GM19025 (cell line): Measurements from ENCODE around the gene HECTD1.
"Not testable (repeated sequence)": the region's sequence is repeated elsewhere in the genome, so short reads cannot be mapped to it uniquely, and the experiment has no call there.

ENCODE experiments used
- ATAC-seq: cut with Tn5 transposase; IDR thresholded peaks from one replicate; pipeline ENCODE4 v1.9.1; 2021; ENCODE audit warnings: mild to moderate bottlenecking, low read depth, moderate library complexity; ENCODE audit not compliant: unreplicated experiment

Gene HECTD1

DNA sequence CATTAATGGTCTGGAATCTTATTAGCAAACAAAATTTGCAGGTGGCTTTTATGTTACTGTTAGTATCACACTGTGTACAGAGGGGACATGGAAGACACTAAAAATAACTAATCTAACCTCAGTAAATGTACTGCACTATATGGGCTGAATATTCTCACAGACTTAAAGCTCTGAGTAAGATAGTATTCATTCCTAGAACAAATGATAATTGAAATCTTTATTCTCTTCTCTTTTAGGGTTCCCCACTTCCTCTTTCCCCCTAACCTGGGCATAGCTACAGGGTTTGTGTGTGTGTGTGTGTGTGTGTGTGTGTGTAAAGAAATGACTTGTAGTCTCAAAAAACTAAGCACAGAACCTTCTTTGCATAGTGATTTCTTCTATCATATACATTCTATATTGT lies 21.4 kb upstream of the HECTD1 start:
- peak; percentile 68 for ATAC-seq

DNA sequence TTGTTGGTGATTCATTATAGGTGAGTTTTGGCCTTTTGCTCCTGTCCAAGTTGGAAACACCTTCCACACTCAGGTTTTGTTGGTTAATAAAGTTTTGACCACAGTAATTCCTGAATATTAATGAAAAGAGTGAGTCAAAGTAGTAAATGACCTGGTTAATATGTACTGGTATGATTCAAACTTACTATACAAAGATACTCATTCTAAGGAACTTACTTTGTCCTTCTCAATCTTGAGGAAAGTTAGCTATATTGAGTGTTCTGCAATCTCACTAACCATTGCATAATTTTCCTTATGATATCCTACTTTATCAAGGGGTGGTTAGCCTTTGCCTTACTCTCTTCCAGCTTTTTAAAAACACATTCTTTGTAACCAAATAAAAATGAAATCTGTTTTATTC lies 20.9 kb upstream of the HECTD1 start:
- no peak for ATAC-seq

DNA sequence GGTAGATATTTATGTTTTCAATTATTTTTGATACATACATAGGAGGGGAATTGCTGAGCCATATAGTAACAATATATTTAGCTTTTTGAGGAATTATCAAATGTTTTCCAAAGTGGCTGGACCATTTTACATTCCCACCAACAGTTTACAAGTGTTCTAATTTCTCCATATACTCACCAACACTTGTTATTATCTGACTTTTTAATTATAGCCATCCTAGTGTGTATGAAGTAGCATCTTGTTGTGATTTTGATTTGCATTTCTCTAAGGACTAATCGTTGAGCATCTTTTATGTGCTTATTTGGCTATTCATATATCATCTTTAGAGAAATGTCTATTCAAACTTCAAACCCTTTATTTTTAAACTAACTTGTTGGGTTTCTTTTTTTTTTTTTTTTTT lies 17.2 kb upstream of the HECTD1 start:
- ATAC-seq: no peak

DNA sequence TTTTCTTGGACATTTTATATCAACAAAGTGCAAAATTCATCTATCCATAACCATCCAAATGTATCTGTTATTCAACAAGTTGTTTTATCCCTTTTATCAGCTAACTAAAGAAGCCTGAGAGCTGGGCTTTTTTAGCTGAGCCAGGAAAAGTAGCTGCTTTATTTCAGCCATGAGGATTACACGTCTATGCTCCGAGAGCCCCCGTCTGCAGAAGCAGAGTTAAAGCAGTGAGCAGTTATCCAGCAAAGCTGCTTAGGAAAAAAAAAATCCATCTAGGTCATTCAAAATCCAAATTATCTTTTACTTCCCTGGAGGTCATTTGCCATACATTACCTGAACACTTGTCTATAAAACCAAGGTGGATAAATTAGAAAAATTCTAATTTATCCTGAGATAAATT lies 15.7 kb upstream of the HECTD1 start:
- ATAC-seq: no peak

DNA sequence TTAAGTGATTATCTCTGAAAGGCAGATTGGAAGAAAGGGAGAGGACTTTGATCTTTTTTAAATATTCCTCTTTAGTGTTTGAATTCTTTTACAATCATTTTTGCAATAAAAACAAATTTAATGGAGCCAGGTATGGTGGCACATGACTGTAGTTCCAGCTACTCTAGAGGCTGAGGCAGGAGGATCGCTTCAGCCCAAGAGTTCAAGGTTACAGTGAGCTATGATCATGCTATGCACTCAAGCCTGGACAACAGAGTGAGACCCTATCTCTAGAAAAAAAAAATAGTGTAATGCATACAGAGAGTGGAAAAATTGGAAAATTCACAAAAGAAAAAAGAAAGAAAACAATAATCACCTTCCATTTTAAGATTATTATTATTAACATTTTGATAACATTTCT lies 15.2 kb upstream of the HECTD1 start:
- no peak for ATAC-seq

DNA sequence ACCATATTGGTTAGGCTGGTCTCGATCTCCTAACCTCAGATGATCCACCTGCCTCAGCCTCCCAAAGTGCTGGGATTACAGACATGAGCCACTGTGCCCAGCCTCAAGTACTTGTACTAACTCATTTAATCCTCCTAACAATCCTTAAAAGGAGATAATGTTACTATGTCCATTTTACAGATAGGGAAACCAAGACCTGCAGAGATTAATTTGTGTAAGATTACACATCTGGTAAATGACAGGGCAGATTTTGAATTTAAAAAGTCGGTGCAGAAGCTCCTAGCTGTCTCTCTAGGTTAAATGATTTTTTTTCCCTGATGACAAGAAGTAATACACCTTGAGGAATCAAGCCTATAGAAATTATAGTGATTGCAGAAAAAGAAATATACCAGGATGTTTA lies 13.7 kb upstream of the HECTD1 start:
- no peak for ATAC-seq

DNA sequence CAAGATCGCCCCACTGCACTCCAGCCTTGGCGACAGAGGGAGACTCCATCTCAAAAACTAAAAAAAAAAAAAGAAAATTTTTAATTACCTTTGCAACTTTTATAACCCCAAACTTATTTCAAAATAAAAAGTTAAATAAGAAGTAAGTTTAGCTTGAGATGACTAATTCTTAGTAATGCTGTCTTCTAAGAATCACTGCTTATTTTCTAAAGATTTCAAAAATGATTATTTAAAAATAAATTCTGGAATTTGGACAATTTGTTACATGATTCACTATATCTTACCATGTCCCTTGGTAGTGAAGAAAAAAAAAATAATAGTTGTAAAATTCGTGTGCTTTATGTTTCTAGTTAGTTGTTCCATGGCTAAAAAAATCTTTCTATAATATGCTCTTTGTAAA lies 11.6 kb upstream of the HECTD1 start:
- no peak for ATAC-seq

DNA sequence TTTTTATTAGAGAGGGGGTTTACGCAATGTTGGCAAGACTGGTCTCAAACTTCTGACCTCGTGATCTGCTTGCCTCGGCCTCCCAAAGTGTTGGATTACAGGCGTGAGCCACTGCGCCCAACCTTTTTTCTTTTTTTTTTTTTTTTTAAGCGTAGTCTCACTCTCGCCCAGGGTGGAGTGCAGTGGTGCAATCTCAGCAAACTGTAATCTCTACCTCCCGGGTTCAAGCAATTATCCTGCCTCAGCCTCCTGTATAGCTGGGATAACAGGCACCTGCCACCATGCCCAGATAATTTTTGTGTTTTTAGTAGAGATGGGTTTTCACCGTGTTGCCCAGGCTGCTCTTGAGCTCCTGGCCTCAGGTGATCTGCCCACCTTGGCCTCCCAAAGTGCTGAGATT lies 8.8 kb upstream of the HECTD1 start:
- ATAC-seq: no peak

DNA sequence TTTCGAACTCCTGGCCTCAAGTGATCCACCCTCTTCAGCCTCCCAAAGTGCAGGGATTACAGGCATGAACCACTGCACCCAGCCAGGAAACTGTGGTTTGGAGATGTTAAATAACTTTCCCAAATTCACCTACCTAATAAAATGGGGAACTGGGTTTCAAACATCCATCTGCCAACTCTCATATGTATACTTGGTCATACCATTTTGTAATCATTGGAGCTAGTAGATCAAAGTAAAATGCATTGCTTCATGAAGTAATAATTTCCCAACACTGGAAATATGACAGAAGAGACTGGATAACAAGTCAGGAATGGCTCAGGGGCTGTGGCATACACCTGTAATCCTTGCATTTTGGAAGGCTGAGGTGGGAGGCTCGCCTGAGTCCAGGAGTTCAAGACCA lies 5.3 kb upstream of the HECTD1 start:
- ATAC-seq: no peak

DNA sequence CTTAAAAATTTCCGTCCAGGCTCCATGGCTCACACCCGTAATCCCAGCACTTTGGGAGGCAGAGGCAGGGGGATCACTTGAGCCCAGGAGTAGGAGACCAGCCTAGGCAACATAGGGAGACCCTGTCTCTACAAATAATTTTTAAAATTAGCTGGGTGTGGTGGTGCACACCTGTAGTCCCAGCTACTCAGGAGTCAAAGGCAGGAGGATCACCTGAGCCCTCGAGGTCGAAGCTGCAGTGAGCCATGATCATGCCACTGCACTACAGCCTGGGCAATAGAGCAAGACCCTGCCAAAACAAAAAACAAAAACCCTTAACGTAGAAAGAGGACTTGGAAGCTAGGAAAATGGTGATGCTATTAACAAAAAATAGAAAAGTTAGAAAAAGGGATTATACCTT lies 2.0 kb upstream of the HECTD1 start:
- ATAC-seq: no peak

DNA sequence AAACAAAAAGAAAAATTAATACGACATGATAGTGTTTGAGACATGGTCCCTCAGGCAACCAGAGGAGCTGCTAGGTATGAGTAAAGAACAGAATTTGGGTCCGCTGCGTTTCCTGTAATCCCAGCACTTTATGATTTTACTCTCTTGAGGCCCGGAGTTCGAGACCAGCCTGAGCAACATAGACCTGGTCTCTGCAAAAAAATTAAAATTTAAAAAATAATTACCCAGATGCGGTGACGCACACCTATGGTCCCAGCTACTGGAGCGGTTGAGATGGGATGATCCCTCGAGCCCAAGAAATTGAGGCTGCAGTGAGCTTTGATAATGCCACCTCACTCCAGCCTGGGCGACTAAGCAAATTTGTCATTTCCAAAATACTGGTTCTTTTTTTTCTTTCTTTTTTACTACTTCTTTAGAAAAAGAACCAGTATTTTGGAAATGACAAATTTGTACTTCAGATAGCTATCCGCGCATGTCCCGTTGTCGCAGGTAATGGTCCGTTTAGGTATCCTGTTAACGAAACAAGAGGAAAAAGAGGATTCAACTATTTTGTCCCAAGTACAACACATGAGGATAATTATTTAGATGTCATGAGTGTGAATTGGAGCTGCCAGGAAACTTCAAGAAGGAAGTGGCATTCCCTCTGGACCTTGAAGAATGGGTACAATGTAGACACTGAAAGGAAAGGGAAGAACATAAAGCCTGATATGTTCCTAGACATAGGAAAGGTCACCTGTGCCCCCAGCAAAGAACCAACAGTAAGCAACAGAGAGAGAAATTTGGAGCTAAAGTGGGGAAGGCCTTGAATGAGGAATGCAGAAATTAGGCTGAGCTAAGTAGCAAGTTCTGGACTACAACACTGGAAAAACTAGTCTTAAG lies 1.2 kb upstream of the HECTD1 start:
- no peak for ATAC-seq

DNA sequence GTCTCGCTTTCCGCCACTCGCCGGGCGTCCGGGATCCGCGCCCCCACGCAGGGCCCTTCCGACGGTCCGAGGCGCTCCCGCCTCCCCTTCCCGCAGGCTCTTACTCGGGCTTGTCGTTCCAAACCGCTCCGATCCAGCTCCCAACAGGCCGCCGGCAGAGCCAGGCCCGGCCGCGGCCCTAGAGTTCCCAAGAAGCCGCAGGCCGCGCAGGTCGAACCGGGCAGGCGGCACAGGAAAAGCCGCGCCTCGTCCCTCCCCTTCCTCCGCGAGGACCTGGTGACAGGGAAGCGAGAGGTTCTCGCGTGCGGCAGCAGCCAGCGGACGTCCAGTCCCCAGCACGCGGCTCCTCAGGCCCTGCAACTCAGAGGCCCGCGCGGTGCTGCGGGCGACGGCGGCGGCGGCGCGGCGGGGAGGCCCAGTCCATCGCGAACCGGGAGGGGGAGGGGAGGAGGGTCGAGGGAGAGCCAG lies 272 bp downstream of the HECTD1 start:
- ATAC-seq: no peak

DNA sequence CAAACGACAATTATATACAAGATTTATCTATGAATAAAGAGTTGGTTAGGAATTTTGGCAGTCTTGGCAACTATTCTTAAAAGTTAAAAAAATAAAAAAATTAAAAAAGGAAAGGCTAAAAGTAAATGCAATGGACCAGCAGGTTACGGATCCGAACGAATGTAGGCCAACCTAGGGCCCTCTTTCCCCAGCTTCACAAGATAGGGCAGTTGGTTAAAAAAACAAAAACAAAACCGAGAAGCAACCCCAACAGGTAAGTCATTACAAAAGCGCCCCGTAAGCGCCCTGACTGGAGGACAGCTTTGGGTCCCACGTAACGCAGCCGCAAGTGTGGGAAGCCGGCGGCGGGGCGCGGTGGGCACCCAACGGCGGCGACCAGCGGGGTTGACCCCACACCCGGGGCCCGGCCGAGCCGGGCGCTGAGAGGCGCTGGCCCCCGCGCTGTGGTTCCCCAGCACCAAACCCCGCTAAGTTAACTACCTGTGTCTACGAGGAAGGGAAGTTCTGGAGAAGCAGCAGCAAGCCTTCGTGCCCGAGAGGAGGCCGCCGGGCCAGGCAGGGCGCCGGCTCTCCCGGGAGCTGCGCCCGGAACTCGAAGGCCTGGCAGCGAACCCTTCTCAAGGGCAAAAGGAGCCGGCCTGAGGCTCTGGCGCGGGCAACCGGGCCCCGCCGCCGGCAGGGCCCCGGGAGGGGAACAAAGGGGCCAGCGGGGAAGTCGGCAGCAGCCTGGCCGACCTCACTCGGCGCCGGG lies 882 bp downstream of the HECTD1 start:
- ATAC-seq: peak; percentile 10

DNA sequence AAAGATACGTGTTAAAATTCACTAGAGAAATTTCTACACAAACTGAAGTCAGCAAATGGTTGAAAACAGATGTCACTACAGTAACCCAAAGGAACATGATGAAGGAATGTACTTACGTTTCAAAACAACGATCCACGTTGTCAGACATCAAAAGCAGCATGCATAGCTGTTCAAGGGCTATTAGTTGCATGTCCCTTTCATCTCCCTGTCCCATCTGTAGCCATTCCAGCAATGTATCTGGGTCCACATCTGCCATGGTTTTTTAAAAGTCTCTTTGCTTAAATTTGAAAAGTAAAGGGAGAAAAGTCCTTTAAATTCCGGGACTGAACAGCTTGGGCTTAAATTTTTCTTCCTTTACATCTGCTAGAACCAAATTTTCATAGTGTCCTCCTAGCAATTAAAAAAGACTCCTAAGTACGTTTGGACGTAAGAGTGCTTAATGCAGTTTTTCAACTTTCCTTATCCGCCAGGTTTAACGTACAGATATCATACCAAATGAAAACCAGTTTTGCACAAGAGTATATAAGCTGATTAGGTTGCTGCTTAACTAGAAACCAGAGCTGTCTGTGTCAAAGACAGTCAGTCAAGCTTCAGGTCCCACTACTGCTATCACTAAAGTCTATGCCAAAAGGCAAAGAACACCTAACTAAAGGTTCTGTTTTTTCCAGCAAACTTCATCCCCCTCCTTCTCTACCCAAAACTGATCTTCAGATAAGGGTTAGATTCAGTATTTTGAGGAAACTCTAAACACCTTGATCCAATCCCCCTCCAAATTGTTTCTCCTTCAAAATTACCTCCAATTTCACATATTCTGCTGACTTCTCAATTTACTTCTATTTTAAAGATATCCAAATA lies 1.7 kb downstream of the HECTD1 start:
- no peak for ATAC-seq

DNA sequence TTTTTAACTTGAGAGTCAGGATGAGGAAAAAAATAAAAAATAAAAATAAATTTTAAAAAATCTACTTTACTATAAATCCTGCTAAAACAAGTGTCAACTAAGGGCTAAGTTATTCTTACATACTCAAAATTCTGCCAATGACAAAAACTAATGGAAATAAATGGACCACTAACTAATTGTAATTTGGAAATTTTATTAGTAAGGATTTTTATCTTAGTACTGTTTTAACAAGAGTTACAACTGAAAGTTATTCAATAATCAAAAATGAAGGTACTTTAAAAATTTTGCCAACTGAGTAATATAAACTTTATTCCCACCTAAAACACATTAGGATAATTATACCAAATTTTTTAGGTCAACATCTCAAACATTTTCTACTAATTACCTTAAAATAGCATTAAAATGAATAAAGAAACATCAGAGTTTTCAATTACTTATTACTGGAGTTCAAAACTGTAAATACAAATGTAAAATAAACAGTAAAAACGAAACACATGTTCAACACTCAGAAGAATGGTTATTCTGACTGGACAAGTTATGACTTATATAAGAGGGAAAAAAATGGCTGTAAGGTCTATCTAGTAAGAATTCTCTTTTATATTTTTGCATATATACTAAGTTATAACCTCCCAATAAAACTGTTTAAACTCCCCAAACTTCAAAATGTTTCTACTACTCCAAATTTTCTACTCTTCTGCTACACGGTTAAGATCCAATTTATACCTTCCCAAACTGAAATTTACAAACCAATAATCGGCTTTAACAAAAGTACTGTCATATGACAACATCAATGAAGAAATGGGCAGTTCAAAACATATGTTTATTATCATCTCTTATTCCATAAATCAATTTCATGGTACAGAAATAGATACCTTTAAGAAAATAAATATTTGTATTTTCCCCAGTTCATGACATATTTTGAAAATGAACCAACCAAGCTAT lies 2.7 kb downstream of the HECTD1 start:
- ATAC-seq: no peak

DNA sequence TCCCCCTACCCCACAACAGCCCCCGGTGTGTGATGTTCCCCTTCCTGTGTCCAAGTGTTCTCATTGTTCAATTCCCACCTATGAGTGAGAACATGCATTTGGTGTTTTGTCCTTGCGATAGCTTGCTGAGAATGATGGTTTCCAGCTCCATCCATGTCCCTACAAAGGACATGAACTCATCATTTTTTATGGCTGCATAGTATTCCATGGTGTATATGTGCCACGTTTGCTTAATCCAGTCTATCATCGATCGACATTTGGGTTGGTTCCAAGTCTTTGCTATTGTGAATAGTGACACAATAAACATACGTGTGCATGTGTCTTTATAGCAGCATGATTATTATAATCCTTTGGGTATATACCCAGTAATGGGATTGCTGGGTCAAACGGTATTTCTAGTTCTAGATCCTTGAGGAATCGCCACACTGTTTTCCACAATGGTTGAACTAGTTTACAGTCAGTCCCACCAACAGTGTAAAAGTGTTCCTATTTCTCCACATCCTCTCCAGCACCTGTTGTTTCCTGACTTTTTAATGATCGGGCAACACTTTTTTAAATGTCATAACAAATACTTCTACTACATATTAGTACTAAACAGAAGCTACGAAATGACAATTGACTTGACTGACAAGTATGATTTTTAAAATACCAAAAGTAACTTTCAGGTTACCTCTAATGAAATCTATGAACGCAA lies 3.5 kb downstream of the HECTD1 start:
- ATAC-seq: not testable (repeated sequence)

DNA sequence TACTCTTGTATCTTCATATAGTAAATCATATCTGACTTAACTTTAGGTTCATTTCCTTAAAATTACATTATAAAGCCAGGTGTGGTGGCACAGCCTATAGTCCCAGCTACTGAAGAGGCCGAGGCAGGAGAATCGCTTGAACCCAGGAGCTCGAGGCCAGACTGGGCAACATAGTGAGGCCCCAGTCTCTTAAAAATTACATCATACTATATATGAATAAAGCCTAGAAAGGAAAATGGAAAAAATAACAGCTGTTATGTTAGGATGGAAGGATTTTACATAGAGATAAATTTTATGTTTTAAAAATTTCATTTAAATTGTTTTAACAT lies 4.2 kb downstream of the HECTD1 start:
- ATAC-seq: no peak

DNA sequence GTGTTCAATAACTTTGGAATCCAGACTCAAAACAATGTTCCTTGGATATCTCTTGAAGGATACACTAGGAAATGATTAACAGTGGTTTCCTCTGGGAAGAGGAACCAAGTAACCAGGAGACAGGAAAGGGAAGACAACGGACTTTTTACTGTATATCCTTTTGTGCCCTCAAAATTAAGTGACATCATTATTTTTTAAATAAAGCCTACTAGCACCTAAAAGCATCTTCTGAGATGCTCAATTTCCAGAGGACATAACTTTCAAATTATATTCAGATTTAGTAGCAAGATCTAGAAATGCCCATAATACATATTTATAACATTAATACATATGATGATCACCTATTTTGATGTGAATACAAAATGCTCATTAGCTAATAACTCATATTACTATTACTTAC lies 6.5 kb downstream of the HECTD1 start:
- ATAC-seq: no peak

DNA sequence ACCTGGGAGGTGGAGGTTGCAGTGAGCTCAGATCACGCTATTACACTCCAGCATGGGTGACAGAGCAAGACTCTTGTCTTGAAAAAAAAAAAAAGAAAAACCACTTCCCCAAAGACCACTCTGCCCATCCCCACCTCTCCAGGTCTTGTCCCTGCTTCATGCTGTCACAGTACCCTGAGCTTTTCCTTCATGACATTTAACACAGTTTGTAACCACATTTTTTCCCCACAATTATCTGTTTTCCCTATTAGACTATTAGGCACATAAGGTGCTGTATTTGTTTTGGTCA lies 6.9 kb downstream of the HECTD1 start:
- no peak for ATAC-seq

DNA sequence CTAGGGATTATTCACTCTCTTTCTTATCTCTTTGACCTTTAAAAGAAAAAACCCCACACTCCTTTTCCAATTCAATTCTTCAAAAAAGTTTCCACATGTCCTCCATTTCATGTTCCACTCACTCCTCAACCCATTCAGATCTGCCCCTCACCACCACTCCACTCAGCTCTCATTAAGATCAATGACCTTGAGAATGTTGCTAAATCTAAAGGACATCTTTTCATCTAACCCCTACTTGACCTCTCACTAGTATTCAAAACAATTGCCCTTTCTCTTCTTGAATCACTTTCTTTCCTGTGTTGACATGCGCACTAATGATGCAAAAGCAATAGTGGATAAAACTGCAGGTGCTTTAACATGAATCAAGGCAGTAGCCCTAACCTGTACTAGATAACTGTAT lies 9.9 kb downstream of the HECTD1 start:
- no peak for ATAC-seq
